Measurements from ENCODE around the gene IFNAR1.
A peak's percentile ranks its signal among the peaks of the same experiment; 100 is the strongest.

Gene IFNAR1

DNA sequence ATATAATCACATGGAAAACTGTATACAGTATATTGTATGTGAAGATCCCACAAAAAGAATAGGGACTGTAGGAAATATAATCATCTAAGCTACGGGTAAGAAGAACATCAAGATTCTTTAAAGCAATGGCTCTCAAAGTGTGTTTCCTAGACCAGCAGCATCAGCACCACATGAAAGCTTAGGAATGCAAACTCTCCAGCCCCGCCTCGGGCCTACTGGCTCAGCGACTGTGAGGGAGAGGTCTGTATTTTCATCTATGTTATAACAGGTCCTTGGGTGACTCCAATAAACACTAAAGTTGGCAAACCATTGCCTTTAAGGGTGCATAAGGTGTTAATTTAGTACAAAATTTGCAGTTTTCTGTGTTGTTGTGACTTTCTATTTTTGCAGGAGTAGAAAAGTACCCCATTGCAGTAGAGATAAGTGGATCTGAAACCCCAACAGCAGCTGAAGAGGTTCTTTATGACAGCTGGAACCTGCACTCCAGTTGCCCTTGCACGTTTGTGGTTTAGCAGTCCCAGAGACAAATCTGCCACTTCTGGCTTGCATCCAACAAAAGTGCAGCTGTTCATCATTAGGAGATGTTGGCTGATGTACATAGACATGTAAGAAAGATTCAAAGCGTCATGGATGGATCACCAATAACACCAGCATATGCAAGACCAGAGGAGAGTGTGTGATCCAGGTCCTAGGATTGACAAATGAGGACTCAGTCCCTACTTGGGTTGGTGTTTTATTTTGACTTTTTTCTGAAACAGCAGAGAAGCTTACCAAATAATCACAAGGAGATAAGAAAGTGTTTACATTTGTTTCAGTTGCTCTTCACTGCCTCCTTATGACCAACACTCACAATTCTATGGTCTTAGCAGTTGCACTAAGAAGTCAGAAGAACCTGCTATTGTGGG is 15.9 kb upstream of the IFNAR1 start:
- H3K9me3 ChIP-seq (ENCODE audit: low read length), result peaks cover 7% of the 10 kb centered on the region; the same call in 1 of the 2 replicates
- H3K27ac ChIP-seq (ENCODE audit: low read depth, low read length, poor library complexity, severe bottlenecking), result peak overlapping the region; percentile 96
- no peaks in the 10 kb centered on the region for H4K20me1 ChIP-seq (ENCODE audit: insufficient read depth, low read length)
- peak overlapping the region; percentile 39 for H3K9ac ChIP-seq (ENCODE audit: low read length)
- TF ChIP-seq, protein P1, sequence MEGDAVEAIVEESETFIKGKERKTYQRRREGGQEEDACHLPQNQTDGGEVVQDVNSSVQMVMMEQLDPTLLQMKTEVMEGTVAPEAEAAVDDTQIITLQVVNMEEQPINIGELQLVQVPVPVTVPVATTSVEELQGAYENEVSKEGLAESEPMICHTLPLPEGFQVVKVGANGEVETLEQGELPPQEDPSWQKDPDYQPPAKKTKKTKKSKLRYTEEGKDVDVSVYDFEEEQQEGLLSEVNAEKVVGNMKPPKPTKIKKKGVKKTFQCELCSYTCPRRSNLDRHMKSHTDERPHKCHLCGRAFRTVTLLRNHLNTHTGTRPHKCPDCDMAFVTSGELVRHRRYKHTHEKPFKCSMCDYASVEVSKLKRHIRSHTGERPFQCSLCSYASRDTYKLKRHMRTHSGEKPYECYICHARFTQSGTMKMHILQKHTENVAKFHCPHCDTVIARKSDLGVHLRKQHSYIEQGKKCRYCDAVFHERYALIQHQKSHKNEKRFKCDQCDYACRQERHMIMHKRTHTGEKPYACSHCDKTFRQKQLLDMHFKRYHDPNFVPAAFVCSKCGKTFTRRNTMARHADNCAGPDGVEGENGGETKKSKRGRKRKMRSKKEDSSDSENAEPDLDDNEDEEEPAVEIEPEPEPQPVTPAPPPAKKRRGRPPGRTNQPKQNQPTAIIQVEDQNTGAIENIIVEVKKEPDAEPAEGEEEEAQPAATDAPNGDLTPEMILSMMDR (IDR thresholded peaks at IDR 0.05; ENCODE audit: low read length), result peak; percentile 55; the same call in 1 of the 2 replicates
- TF ChIP-seq EZH2 (IDR thresholded peaks at IDR 0.05; ENCODE audit: borderline replicate concordance, low read length), result no peak
- H3F3A ChIP-seq (ENCODE audit: insufficient read depth, low read length), result peaks cover 10% of the 10 kb centered on the region
- H2AFZ ChIP-seq (ENCODE audit: low read length), result no peak overlapping the region
- peak overlapping the region; percentile 48 for H3K4me2 ChIP-seq (ENCODE audit: low read length)
- H3K79me2 ChIP-seq (ENCODE audit: insufficient read depth, low read length), result no peaks in the 10 kb centered on the region
- peaks cover 4% of the 10 kb centered on the region; the same call in 1 of the 2 replicates for H3K36me3 ChIP-seq (ENCODE audit: insufficient read depth, low read length)
- H3K27me3 ChIP-seq (ENCODE audit: insufficient read depth, low read length), result no peaks in the 10 kb centered on the region
- H3K4me3 ChIP-seq (ENCODE audit: low read depth, low read length, poor library complexity, severe bottlenecking), result no peak overlapping the region
- no peaks in the 10 kb centered on the region for H3K9me2 ChIP-seq (ENCODE audit: low read depth, low read length)
- peaks cover 71% of the 10 kb centered on the region for H3K4me1 ChIP-seq (ENCODE audit: insufficient read depth, low read length, severe bottlenecking)

DNA sequence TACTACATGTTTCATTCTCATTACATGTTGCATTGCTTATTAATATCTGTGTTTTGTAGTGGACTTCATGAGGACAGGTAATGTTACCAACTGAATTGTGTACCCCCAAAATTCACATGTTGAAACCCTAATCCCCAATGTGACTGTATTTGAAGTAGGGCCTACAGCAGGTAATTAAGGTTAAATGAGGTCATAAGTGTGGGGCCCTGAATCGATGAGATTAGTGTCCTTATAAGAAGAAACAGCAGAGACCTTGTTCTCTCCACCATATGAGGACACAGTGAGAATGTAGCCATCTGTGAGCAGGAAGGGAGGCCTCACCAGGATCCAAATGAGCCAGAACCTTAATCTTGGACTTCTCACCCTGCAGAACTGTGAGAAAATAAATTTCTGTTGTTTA is 15.0 kb upstream of the IFNAR1 start:
- Histone ChIP-seq H3K4me1 (ENCODE audit: insufficient read depth, low read length, severe bottlenecking) (peaks cover 62% of the 10 kb centered on the region), H3K9me3 (ENCODE audit: low read length) (peaks cover 14% of the 10 kb centered on the region; the same call in 1 of the 2 replicates), H4K20me1 (ENCODE audit: insufficient read depth, low read length) (no peaks in the 10 kb centered on the region), H2AFZ (ENCODE audit: low read length) (no peak overlapping the region), H3K79me2 (ENCODE audit: insufficient read depth, low read length) (no peaks in the 10 kb centered on the region), H3K4me3 (ENCODE audit: low read depth, low read length, poor library complexity, severe bottlenecking) (no peak overlapping the region), H3K9ac (ENCODE audit: low read length) (peak overlapping the region; percentile 16; the same call in 1 of the 2 replicates), H3K36me3 (ENCODE audit: insufficient read depth, low read length) (peaks cover 4% of the 10 kb centered on the region; the same call in 1 of the 2 replicates), H3K27ac (ENCODE audit: low read depth, low read length, poor library complexity, severe bottlenecking) (peak overlapping the region; percentile 96), H3K9me2 (ENCODE audit: low read depth, low read length) (no peaks in the 10 kb centered on the region), H3K27me3 (ENCODE audit: insufficient read depth, low read length) (no peaks in the 10 kb centered on the region), H3K4me2 (ENCODE audit: low read length) (peak overlapping the region; percentile 48; the same call in 1 of the 2 replicates), H3F3A (ENCODE audit: insufficient read depth, low read length) (peaks cover 10% of the 10 kb centered on the region)
- no peak for TF ChIP-seq EZH2 (IDR thresholded peaks at IDR 0.05; ENCODE audit: borderline replicate concordance, low read length)
- TF ChIP-seq, protein P1 (IDR thresholded peaks at IDR 0.05; ENCODE audit: low read length), result no peak

DNA sequence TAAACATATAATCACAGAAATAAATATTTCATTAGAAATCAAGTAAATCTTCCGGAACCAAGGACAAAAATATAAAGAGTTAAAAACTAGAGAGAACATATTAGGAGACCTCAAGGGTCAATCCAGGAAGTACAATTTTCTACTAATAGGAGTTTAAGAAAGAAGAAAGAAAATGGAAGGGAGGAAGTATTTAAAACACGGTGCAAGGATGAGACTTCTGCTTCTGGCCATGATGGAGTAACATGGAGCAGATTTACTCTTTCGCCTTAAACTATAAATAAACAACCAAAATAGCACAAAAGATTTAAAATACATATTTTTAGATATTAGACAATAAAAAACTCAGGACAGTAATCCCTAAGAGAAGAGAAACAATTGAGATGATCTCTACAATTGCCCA is 12.6 kb upstream of the IFNAR1 start:
- peaks cover 14% of the 10 kb centered on the region; the same call in 1 of the 2 replicates for H3K9me3 ChIP-seq (ENCODE audit: low read length)
- no peaks in the 10 kb centered on the region for H3K27me3 ChIP-seq (ENCODE audit: insufficient read depth, low read length)
- no peak overlapping the region for H3K4me3 ChIP-seq (ENCODE audit: low read depth, low read length, poor library complexity, severe bottlenecking)
- H3K9me2 ChIP-seq (ENCODE audit: low read depth, low read length), result no peaks in the 10 kb centered on the region
- peaks cover 4% of the 10 kb centered on the region; the same call in 1 of the 2 replicates for H3K36me3 ChIP-seq (ENCODE audit: insufficient read depth, low read length)
- no peaks in the 10 kb centered on the region for H3K79me2 ChIP-seq (ENCODE audit: insufficient read depth, low read length)
- H3K4me1 ChIP-seq (ENCODE audit: insufficient read depth, low read length, severe bottlenecking), result peaks cover 57% of the 10 kb centered on the region
- H3K27ac ChIP-seq (ENCODE audit: low read depth, low read length, poor library complexity, severe bottlenecking), result peak overlapping the region; percentile 32
- no peak overlapping the region for H3K4me2 ChIP-seq (ENCODE audit: low read length)
- no peaks in the 10 kb centered on the region for H4K20me1 ChIP-seq (ENCODE audit: insufficient read depth, low read length)
- TF ChIP-seq, protein P1 (IDR thresholded peaks at IDR 0.05; ENCODE audit: low read length), result no peak
- no peak for TF ChIP-seq EZH2 (IDR thresholded peaks at IDR 0.05; ENCODE audit: borderline replicate concordance, low read length)
- H2AFZ ChIP-seq (ENCODE audit: low read length), result no peak overlapping the region
- H3K9ac ChIP-seq (ENCODE audit: low read length), result no peak overlapping the region
- H3F3A ChIP-seq (ENCODE audit: insufficient read depth, low read length), result peaks cover 10% of the 10 kb centered on the region

Data from OCI-LY1 (cell line).